NCI-H146 treated with DMSO at 0.1 percent for 48 hours (cell line): ENCODE measurements around the gene GEMIN5.
"Not testable (repeated sequence)": the region's sequence is repeated elsewhere in the genome, so short reads cannot be mapped to it uniquely, and the experiment has no call there.

ENCODE experiments used
- DNase-seq: peaks from one replicate; lab custom pipeline; 2025; ENCODE audit not compliant: unreplicated experiment; lab: John Stamatoyannopoulos, UW

Gene GEMIN5

DNA sequence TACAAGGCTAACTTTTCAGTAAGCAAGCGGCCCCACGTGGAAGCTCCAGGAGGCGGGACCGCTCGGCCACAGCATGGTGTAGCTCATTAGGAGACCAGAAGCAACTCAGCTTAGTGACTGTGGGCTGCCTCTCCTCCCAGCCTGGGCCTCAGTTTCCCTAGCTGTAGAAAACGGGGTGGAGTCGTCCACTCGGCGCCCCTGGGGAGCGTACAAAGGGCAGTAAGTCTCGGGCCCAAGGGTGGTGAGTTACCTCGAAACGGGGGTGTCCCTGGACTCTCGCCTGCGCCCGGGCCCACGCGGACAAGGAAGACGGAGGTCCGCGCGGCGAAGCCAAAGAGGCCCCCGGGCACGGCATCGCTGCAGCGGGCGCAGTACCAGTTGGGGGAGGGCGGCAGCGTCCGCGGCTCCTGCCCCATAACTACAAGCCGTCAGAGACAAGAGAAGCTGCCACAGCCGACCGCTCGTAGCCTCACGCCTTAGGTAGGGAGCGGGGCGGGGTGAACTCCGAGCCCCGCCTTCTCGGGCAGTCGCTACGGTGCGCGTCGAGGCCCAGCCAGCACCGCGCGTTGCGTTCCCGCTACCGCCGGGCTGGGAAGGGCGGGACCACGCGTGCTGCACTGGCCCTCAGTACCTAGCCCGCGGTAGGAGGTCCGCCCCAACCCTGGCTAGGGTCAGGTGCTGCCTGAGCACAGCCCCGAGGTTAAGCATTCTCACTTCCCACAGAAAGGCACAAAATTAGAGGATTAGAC lies at the start of gene GEMIN5:
Gene GEMIN5, minus strand, starts transcription at position 494 of the 749 bp plus-strand sequence. Its CDS starts 78 bp downstream, at position 416.
- peak; percentile 51 for DNase-seq

- no peak for DNase-seq
These were observed 48.1 kb upstream of the GEMIN5 start for GRCh38 chr5:154986151-154986550.

DNA sequence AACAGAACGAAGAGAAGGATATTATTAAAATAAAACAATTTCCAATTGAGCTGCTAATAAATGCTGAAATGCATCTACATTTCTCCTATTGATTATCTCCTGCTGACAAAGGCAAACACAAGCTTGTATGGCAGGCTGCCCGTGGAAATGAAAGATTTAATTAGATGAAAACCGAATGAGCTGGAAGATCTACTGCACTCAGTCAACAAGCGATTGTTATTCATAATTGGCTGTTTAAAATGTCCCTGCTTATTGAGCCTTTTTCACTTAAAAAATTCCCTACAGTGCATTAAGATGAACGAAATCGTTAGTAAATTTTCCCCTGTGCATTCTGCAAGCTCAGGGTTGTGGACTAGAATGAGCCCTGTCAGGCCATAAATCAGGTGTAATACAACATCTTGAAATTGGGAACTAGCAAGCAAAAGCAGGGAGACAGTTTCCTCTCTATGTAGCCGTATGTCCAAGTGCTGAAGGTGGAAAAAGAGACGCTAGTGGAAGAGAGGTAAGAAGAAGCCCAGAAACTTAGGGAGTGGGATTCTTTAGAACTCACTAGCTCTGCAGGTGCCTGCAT lies 47.0 kb upstream of the GEMIN5 start:
- DNase-seq = peak; percentile 82

DNA sequence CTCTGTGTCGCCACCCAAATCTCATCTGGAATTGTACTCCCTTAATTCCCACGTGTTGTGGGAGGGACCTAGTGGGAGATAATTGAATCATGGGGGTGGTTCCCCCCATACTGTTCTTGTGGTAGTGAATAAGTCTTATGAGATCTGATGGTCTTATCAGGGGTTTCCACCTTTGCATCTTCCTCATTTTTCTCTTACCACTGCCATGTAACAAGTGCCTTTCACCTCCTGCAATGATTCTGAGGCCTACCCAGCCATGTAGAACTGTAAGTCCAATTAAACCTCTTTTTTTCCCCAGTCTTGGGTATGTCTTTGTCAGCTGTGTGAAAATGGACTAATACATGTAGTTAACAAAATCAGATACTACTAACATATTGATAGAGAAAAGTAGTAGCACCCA lies 40.3 kb upstream of the GEMIN5 start:
- DNase-seq = not testable (repeated sequence)

- no peak for DNase-seq
These were observed 39.4 kb upstream of the GEMIN5 start for GRCh38 chr5:154977409-154977808.

- DNase-seq = not testable (repeated sequence)
These were observed 38.1 kb upstream of the GEMIN5 start for GRCh38 chr5:154976082-154976481.

DNA sequence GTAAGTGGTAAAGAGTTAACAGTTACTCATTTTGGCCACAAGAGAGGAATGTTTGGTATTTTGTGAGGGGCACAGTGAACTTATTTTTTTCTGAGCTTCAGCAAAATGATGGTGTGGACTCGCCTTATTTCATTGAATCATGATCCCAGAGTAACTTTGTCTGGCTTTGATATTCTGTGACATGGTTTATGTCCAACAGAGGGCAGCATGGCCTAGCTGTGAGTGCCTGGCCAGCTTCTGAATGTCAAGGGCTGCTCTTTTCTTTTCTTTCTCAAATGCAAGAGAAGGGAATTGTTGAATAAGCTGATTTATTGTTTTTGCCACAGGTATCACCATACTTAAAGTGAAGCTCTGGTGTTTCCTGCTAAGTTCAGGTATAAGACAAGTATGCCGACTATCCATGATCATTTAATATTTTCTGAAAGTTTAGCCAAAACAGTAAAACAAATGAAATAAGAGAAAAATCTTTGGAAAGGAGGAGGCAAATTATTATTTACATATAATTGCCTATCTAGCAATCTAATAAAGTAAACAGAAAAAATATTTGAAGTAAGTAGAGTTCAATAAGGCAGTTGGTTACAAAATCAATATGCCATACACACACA lies 34.6 kb upstream of the GEMIN5 start:
- DNase-seq = peak; percentile 3

- DNase-seq = no peak
These were observed 33.5 kb upstream of the GEMIN5 start for GRCh38 chr5:154971501-154971900.

GRCh38 chr5:154970759-154971158 lies 32.7 kb upstream of the GEMIN5 start:
- no peak for DNase-seq

- no peak for DNase-seq
These were observed 30.9 kb upstream of the GEMIN5 start for GRCh38 chr5:154968953-154969352.

DNA sequence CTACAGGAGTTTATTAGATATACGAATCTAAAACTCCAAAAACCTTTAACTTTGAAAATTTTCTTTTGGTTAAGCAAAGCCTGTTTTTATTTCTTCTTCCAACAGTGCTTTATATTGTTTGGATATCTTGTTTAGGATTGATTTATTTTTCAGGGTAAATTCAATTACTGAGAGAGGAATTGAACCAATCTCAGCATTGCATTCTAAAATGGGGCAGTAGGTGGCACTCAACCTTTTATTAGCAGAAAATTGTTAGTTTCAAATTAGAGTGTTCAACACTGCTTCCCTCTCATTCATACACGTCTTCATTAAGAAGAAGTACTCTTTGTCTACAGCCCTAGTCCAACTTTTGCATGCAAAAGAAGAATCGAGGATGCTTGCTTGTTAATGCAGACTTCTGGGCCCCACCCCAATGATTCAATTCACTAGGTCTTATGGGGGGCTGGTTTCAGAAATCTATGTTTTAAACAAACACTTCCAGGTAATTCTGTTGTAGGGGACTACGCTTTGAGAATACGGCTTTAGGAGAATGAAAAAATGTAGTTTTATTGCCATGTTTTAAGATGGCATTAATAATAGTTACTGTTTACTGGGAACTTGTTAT lies 29.5 kb upstream of the GEMIN5 start:
- no peak for DNase-seq

GRCh38 chr5:154966874-154967273 lies 28.9 kb upstream of the GEMIN5 start:
- no peak for DNase-seq

DNA sequence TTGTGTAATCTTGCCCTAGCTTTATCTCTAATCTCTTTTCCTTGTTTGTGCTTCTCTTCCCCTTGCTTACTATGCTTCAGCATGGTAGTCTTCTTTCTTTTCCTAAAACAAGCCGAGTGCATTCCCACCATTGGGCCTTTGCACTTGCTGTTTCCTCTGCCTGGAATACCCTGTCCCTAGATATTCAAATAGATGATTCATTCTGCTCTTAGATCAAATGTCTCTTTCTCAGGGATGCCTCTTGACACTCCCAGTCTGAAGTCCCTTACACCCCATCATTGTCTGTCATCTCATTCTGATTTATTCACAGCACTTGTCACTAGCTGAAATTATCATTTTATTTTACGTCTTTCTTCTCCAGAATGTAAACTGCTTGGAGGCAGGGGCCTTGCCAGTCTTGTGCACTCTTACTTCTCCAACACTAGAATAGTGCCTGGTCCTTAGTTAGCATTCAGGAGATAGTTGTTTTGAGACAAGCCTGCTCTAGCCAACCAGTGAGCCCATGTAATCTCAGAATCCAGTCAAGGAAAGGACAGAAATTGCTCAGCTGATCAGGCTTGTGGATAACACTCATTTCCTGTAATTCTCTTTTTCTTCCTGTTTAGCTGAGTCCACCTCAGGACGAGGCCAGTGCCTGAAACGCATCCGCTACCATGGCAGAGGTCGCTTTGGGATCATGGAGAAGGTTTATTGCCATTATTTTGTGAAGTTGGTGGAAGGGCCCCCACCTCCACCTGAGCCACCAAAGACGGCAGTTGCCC lies 28.2 kb upstream of the GEMIN5 start:
- DNase-seq = no peak

DNA sequence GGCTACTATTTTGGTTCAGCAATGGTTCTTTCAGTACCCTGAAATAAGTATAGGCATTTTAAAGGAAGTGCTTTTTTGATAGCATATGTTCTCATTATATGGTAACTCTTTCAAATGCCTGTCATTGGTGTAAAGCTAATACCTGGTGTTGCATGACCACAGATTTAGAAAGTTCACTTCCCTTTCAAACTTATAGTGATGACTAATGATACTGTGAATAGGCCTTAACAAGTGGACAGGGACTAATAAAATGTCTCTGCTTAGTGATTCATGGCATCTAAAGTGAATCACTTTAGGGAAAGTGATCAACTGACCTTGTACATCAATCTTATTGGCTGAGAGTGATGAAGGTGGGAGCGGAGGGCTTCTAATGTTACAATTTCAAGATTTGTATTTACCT lies 24.5 kb upstream of the GEMIN5 start:
- DNase-seq = no peak

- DNase-seq = no peak
These were observed 18.7 kb upstream of the GEMIN5 start for GRCh38 chr5:154956712-154957111.

DNA sequence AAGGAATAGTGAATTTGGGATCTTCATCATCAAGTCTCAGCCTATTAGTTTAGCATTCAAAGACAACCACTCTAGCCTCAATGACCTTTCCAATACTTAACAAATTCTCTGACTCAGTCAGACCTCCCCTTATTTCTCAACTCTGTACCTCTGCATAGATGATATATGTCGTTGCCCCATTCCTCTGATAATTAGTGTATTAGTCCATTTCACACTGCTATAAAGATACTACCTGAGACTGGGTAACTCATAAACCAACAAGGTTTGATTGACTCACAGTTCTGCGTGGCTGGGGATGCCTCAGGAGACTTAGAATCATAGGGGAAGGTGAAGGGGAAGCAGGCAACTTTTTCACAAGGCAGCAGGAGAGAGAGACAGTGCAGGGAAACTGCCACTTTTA lies 11.8 kb upstream of the GEMIN5 start:
- DNase-seq = no peak

GRCh38 chr5:154948313-154948712 lies 10.3 kb upstream of the GEMIN5 start:
- DNase-seq = no peak

- DNase-seq = no peak
These were observed 9.8 kb upstream of the GEMIN5 start for GRCh38 chr5:154947778-154948177.

DNA sequence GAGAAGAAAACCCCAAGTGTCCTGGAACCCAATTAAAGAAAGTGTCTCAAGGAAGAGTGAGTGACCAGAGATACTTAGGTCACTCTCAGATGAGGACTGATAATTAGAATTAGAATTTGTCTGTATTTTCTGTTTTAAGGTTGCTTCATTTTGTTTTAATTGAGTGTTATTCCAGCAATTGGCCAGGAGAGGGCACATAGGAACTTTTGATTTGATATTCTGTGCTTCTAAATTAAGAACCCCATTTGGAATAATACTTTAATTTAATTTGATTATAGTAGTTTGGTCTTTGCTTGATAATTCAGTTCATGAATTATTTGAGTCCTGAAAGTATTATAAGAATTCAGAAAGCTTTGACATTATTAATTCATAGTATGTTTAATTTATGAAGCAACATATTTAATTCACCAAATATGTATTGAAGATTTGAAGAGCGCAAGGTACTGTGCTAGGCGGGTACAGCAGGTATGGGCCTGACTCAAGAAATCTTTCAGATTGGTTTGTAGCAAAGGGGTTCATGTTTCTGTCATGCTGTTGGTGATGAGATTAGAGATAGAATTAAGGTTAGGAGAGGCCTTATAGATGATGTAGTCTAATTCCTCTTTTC lies 7.8 kb upstream of the GEMIN5 start:
- no peak for DNase-seq

DNA sequence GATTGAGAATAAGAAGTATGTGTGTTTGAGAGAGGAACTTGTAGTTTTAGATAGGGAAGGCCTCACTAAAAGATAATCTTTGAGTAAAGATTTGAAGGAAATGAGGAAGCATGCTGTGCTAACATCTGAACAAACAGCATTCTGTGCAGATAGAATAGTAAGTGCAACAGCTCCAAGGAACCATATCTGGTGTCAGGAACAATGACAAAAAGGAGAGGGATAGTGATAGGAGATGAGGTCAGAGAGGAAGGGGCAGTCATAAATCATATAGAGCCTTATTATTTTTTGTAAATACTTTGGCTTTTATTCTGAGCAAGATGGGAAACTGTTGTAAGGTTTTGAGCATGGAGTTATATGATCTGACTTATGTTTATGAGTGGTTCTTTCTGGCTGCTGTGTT lies 6.7 kb upstream of the GEMIN5 start:
- DNase-seq = no peak

DNA sequence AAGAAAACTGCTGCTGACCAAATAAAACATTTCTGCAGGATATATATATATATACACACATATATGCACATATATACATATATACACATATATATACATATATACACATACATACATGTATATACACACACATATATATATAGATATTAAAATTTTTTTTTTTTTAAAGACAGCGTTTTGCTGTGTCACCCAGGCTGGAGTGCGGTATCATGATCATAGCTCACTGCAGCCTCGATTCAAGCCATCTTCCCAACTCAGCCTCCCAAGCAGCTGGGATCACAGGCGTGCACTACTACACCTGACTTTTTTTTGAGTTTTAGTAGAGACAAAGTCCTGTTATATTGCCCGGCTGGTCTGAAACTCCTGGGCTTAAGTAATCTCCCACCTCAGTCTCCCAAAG lies 5.5 kb upstream of the GEMIN5 start:
- DNase-seq = no peak
